ENCODE data around the gene DSCAML1.

DNA sequence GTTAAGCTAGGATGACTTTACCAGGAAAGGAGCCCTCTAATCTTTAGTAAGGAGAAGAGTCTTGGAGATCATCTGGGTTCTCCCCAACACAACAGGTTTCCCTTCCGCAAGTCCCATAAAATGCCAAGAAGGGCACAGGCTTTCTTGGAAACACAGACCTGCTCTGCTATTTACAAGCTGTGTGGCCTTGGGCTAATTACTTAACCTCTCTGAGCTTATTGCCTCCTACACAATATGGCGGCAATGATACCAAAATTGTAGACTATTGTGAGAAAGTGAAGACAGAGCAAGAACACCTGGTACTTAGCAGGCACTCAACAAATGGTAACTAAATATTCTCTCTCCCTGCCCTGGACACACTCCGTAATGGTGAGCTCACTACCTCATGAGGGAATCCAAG lies 49.1 kb downstream of the DSCAML1 start:
- TF ChIP-seq, protein P1, sequence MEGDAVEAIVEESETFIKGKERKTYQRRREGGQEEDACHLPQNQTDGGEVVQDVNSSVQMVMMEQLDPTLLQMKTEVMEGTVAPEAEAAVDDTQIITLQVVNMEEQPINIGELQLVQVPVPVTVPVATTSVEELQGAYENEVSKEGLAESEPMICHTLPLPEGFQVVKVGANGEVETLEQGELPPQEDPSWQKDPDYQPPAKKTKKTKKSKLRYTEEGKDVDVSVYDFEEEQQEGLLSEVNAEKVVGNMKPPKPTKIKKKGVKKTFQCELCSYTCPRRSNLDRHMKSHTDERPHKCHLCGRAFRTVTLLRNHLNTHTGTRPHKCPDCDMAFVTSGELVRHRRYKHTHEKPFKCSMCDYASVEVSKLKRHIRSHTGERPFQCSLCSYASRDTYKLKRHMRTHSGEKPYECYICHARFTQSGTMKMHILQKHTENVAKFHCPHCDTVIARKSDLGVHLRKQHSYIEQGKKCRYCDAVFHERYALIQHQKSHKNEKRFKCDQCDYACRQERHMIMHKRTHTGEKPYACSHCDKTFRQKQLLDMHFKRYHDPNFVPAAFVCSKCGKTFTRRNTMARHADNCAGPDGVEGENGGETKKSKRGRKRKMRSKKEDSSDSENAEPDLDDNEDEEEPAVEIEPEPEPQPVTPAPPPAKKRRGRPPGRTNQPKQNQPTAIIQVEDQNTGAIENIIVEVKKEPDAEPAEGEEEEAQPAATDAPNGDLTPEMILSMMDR (conservative IDR thresholded peaks at IDR 0.05; ENCODE audit: low read depth, low read length) = no peak
- TF ChIP-seq EZH2 (IDR thresholded peaks at IDR 0.05; ENCODE audit: low read length, unreplicated experiment) (no peak), EZH2phosphoT487 (IDR thresholded peaks at IDR 0.05; ENCODE audit: borderline replicate concordance, low read length) (no peak)
